Adrenal gland (tissue), 5 donors: ENCODE measurements around the gene PLEKHD1.
"Not testable (repeated sequence)": the region's sequence is repeated elsewhere in the genome, so short reads cannot be mapped to it uniquely, and the experiment has no call there.

Experiments
- POLR2A ChIP-seq, 2 donors: fragments of 450-650 bp; IDR thresholded peaks; one replicate each; pipeline ENCODE4 v1.6.1; 2017; ENCODE audit warnings: antibody characterized with exemption in 2 of 2, mild to moderate bottlenecking in 2 of 2, moderate library complexity in 1 of 2
- TF ChIP-seq, protein P1 (sequence below), 6 experiments: fragments of 450-650 bp in 4 of 6; fragments of 200-600 bp in 2 of 6; sonication (generic) in 1 of 6; IDR thresholded peaks; 1 replicate in 5 of 6; 2 replicates in 1 of 6; pipeline versions ENCODE4 v1.5.1 to v1.8.0; 2016 to 2021; ENCODE audit warnings: antibody characterized with exemption in 6 of 6, mild to moderate bottlenecking in 2 of 6, moderate library complexity in 1 of 6
- donor health status: DM: no; HTN: no; CAD: no.

DNA sequence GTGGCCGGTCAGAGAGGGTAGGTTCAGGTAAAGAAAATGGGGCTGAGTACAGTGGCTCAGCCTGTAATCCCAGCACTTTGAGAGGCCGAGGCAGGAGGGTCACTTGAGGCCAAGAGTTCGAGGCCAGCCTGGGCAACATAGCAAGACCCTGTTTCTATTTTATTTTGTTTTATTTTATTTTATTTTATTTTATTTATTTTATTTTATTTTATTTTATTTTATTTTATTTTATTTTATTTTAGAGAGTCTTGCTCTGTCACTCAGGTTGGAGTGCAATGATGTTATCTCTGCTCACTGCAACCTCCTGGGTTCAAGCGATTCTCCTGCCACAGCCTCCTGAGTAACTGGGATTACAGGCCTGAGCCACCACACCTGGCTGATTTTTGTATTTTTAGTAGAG, 13.3 kb downstream of the PLEKHD1 start:
- TF ChIP-seq, protein P1, sequence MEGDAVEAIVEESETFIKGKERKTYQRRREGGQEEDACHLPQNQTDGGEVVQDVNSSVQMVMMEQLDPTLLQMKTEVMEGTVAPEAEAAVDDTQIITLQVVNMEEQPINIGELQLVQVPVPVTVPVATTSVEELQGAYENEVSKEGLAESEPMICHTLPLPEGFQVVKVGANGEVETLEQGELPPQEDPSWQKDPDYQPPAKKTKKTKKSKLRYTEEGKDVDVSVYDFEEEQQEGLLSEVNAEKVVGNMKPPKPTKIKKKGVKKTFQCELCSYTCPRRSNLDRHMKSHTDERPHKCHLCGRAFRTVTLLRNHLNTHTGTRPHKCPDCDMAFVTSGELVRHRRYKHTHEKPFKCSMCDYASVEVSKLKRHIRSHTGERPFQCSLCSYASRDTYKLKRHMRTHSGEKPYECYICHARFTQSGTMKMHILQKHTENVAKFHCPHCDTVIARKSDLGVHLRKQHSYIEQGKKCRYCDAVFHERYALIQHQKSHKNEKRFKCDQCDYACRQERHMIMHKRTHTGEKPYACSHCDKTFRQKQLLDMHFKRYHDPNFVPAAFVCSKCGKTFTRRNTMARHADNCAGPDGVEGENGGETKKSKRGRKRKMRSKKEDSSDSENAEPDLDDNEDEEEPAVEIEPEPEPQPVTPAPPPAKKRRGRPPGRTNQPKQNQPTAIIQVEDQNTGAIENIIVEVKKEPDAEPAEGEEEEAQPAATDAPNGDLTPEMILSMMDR (IDR thresholded peaks at IDR 0.05) = not testable (repeated sequence)
- TF ChIP-seq POLR2A (IDR thresholded peaks at IDR 0.05) = not testable (repeated sequence)
